Neural progenitor cell (in vitro differentiated cells): ENCODE measurements around the gene XPR1.

Source experiments
- CTCF ChIP-seq: fragments of 200-600 bp; sonication (generic); IDR thresholded peaks from 2 replicates; pipeline ENCODE4 v1.5.1; 2017; ENCODE audit warnings: antibody characterized with exemption, mild to moderate bottlenecking
- EZH2phosphoT487 ChIP-seq: fragments of 200-600 bp; sonication (generic); IDR thresholded peaks from 2 replicates; pipeline ENCODE4 v1.6.1; 2017; ENCODE audit warnings: antibody characterized with exemption

GRCh38 chr1:180836449-180836848 lies 204.6 kb downstream of the XPR1 start:
- TF ChIP-seq EZH2phosphoT487 (no peak), CTCF (no peak)
